ENCODE measurements around the gene SOX3.

SOX3 gene

GRCh38 chrX:140507223-140507981 is 2.5 kb upstream of the SOX3 start:
- DNase-seq (ENCODE audit: low read depth), result no peak
- H3K4me3 ChIP-seq (ENCODE audit: low read depth, low read length), result no peak overlapping the region
- TF ChIP-seq, protein P1, sequence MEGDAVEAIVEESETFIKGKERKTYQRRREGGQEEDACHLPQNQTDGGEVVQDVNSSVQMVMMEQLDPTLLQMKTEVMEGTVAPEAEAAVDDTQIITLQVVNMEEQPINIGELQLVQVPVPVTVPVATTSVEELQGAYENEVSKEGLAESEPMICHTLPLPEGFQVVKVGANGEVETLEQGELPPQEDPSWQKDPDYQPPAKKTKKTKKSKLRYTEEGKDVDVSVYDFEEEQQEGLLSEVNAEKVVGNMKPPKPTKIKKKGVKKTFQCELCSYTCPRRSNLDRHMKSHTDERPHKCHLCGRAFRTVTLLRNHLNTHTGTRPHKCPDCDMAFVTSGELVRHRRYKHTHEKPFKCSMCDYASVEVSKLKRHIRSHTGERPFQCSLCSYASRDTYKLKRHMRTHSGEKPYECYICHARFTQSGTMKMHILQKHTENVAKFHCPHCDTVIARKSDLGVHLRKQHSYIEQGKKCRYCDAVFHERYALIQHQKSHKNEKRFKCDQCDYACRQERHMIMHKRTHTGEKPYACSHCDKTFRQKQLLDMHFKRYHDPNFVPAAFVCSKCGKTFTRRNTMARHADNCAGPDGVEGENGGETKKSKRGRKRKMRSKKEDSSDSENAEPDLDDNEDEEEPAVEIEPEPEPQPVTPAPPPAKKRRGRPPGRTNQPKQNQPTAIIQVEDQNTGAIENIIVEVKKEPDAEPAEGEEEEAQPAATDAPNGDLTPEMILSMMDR (IDR thresholded peaks at IDR 0.05; ENCODE audit: insufficient read depth, low read depth, low read length, missing control alignments), result no peak

DNA sequence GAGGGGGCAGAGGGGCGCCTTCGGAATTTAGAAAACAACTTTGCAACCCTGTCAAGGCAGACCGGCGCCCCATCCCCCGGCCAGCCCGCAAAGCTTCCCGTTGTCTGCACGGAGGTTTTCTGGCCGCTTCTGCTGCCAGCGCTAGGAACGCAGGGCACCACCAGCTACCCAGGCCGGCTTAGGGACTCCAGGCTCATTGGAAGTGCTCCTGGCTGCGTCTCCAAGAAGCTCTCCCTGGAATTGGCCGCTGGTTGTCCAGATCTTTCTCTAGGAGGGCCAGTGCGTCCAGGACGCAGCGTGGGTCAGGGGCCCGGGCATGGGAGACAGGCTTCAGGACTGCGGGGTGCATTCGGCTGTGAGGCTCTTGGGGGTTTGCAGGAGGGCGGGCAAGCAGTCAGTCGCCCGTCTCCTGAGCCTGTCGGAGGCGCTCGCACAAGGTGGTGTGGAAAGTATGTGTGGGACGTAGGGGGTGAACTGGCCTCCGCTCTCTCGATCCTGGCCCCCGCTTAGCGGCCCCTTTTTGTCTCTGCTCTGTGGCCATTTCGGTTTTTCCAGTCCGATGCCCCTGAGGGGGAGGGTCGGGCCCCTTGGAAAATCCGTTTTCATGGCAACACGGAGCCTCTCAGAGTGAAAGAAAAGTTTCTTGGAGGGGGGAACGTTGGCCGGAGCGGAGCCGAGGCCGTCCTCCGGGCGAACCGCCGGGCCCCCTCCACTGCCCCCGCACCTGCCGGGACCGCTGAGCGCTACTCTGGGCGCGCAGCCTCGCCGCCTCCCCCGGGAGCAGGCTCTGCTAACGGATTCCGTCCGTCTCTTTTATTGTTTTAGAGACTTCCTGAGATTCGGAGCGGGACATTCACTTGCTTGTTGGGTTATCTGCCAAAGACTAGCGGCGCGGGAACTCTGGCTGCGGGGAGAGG is 810 bp upstream of the SOX3 start:
- H3K4me3 ChIP-seq (ENCODE audit: low read depth, low read length), result no peak overlapping the region
- no peak for DNase-seq (ENCODE audit: low read depth)
- TF ChIP-seq, protein P1 (IDR thresholded peaks at IDR 0.05; ENCODE audit: insufficient read depth, low read depth, low read length, missing control alignments), result no peak

DNA sequence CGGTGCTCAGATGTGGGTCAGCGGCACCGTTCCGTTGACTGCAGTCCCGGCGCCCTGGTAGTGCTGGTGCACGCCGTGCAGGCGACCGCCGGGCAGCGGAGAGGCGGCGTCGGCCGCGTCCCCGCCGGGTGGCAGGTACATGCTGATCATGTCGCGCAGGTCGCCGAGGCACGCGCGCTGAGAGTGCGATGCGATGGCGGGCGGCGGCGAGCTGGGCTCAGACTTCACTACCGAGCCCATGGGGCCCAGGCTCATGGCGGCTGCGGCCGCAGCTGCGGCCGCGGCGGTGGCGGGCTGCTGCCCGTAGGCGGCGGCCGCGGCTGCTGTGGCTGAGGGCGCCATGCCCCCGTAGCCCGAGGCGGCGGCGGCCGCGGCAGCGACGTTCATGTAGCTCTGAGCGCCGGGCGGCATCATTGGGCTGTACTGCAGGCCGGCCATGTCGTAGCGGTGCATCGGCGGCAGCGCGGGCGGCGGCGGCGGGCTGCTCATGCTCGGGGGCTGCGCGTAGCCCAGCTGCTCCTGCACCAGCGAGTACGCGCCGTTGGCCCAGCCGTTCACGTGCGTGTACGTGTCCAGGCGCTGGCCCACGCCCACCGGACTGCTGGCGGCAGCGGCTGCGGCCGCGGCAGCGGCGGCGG is 1.0 kb downstream of the SOX3 start:
- TF ChIP-seq, protein P1 (IDR thresholded peaks at IDR 0.05; ENCODE audit: insufficient read depth, low read depth, low read length, missing control alignments), result no peak
- H3K4me3 ChIP-seq (ENCODE audit: low read depth, low read length), result no peak overlapping the region
- DNase-seq (ENCODE audit: low read depth), result no peak

GRCh38 chrX:140503238-140503601 is 1.6 kb downstream of the SOX3 start:
- H3K4me3 ChIP-seq (ENCODE audit: low read depth, low read length), result no peak overlapping the region
- TF ChIP-seq, protein P1 (IDR thresholded peaks at IDR 0.05; ENCODE audit: insufficient read depth, low read depth, low read length, missing control alignments), result no peak

DNA sequence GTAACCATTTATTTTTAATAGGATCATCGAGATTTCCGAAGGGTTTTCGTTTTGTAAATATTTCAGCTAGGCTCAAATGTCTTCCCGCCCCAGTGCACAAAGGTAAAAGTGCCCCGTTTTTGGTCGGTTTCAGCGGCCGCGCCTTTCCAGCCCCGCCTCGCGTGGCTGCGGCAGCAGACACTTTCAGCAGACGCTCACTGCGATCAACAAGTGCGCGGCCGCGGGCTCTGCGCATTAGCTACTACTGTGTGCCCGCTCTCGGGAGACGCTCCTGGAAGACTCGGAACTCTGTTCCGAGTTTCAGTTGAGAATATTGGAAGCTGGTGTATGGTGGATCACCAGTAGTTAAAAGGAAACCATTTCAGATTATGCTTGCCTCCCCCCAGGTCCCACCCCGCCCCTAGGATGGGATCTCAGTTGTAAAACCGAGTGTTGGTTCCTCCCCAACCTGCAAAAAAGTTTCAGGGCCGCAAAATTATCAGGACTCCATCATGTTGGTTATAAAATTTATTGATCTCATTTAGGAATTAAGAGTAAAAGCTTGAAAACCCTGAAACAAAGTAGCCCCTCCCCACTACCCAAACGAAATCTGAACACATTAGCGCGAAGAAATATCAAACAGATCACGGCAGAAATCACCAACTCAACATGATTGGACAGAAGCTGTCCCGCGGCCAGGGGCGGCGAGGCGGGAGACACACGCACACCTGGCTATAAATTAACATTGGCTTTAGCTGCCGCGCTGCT is 2.2 kb downstream of the SOX3 start:
- no peak for DNase-seq (ENCODE audit: low read depth)
- TF ChIP-seq, protein P1 (IDR thresholded peaks at IDR 0.05; ENCODE audit: insufficient read depth, low read depth, low read length, missing control alignments), result no peak
- no peak overlapping the region for H3K4me3 ChIP-seq (ENCODE audit: low read depth, low read length)

More at GRCh38 chrX:140503238-140503601, 1.6 kb downstream of the SOX3 start:
- DNase-seq (ENCODE audit: low read depth), result no peak

- TF ChIP-seq, protein P1 (IDR thresholded peaks at IDR 0.05; ENCODE audit: insufficient read depth, low read depth, low read length, missing control alignments), result no peak
- DNase-seq (ENCODE audit: low read depth), result no peak
- no peak overlapping the region for H3K4me3 ChIP-seq (ENCODE audit: low read depth, low read length)
These were observed 2.9 kb downstream of the SOX3 start for GRCh38 chrX:140501940-140502468.

Data from GM12865 (cell line).